HepG2 (cell line): ENCODE results near the gene NTN5. TPM values are rescaled to one million over a fixed set of nuclear protein-coding genes. Genes with fewer than 3 reads are reported as not detected.

Experiments used
- DZIP1 ChIP-seq: sonication (generic); formaldehyde crosslinking; IDR thresholded peaks from 2 replicates; pipeline ENCODE4 v1.5.0; 2020; ENCODE audit warnings: mild to moderate bottlenecking, missing genetic modification reagents
- KAT7 ChIP-seq: IDR thresholded peaks from 2 replicates; pipeline ENCODE4 v1.6.1; 2018; ENCODE audit warnings: borderline replicate concordance, missing compliant biosample characterization
- PAWR ChIP-seq: sonication (generic); formaldehyde crosslinking; IDR thresholded peaks from 2 replicates; pipeline ENCODE4 v1.4.0; 2020; ENCODE audit warnings: missing genetic modification reagents, mild to moderate bottlenecking, borderline replicate concordance
- SAP130 ChIP-seq: IDR thresholded peaks from 2 replicates; pipeline ENCODE4 v1.6.1; 2016; ENCODE audit warnings: low read depth
- SOX5 ChIP-seq: IDR thresholded peaks from 2 replicates; pipeline ENCODE4 v1.6.1; 2016; ENCODE audit warnings: borderline replicate concordance
- TOPORS ChIP-seq: sonication (generic); formaldehyde crosslinking; IDR thresholded peaks from 2 replicates; pipeline ENCODE4 v1.8.0; 2023; ENCODE audit warnings: mild to moderate bottlenecking, missing genetic modification reagents
- ZBTB3 ChIP-seq: sonication (generic); formaldehyde crosslinking; IDR thresholded peaks from 2 replicates; pipeline ENCODE4 v1.4.0; 2020; ENCODE audit warnings: low read depth, mild to moderate bottlenecking, moderate library complexity, missing genetic modification reagents, borderline replicate concordance
- ZFX ChIP-seq: sonication (generic); formaldehyde crosslinking; IDR thresholded peaks from 2 replicates; pipeline ENCODE4 v1.4.0; 2020; ENCODE audit warnings: mild to moderate bottlenecking, low read depth, missing genetic modification reagents, moderate library complexity
- ZNF18 ChIP-seq: sonication (generic); formaldehyde crosslinking; IDR thresholded peaks from 2 replicates; pipeline ENCODE4 v1.8.0; 2022; ENCODE audit warnings: mild to moderate bottlenecking, missing genetic modification reagents; ENCODE audit not compliant: insufficient replicate concordance
- ZNF207 ChIP-seq: fragments of 450-650 bp; IDR thresholded peaks from 2 replicates; pipeline ENCODE4 v1.6.1; 2016; ENCODE audit warnings: antibody characterized with exemption, borderline replicate concordance
- ZNF260 ChIP-seq: sonication (generic); formaldehyde crosslinking; IDR thresholded peaks from 2 replicates; pipeline ENCODE4 v1.4.0; 2020; ENCODE audit warnings: missing genetic modification reagents, low read depth, mild to moderate bottlenecking, borderline replicate concordance
- polyA plus RNA-seq, 8 experiments: library from polyadenylated mRNA; depleted of rRNA in 3 of 8; stranded (reverse) in 7 of 8; unstranded in 1 of 8; fragments of >200 nt; fragmentation: Illumina TruSeq in 4 of 8; extraction: Trizol in 4 of 8; gene quantifications; 2 replicates each; pipeline versions ENCODE4 v1.2.1 to v1.2.3, GENCODE V29; 2011 to 2016; ENCODE audit warnings: low read depth in 4 of 8, missing spikeins in 1 of 8, mixed read lengths in 1 of 8; ENCODE audit not compliant: insufficient read depth in 1 of 8
- total RNA-seq, 5 experiments: library from RNA; depleted of rRNA; stranded (reverse); fragments of >200 nt; fragmentation: Illumina TruSeq; extraction: Trizol; gene quantifications; 2 replicates each; pipeline ENCODE4 v1.2.3, GENCODE V29; 2016; ENCODE audit warnings: low read depth in 1 of 5
- TF ChIP-seq, protein P1 (sequence below): sonication (generic); formaldehyde crosslinking; IDR thresholded peaks from 2 replicates; pipeline ENCODE4 v1.4.0; 2020; ENCODE audit warnings: missing genetic modification reagents, borderline replicate concordance
- TF ChIP-seq, protein P2 (sequence below): IDR thresholded peaks from 2 replicates; pipeline ENCODE4 v1.6.1; 2016; ENCODE audit warnings: low read depth, borderline replicate concordance
- TF ChIP-seq, protein P3 (sequence below): sonication (generic); formaldehyde crosslinking; IDR thresholded peaks from 2 replicates; pipeline ENCODE4 v1.4.0; 2020; ENCODE audit warnings: mild to moderate bottlenecking, missing genetic modification reagents

NTN5 gene
- total and polyA plus RNA-seq, 2 of the 13 experiments (the other 11 are each of a cell fraction or from before 2014, with no cell fraction given): 0.05 TPM; not detected in 1

- TF ChIP-seq ZBTB3: no peak
- no peak for TF ChIP-seq ZNF207
- 0 out of 2 replicates have a peak, but pooled peaks have one; percentile 26 for TF ChIP-seq TOPORS (CRISPR knock-in tag)
- TF ChIP-seq, protein P1, sequence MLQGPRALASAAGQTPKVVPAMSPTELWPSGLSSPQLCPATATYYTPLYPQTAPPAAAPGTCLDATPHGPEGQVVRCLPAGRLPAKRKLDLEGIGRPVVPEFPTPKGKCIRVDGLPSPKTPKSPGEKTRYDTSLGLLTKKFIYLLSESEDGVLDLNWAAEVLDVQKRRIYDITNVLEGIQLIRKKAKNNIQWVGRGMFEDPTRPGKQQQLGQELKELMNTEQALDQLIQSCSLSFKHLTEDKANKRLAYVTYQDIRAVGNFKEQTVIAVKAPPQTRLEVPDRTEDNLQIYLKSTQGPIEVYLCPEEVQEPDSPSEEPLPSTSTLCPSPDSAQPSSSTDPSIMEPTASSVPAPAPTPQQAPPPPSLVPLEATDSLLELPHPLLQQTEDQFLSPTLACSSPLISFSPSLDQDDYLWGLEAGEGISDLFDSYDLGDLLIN (CRISPR knock-in tag): no peak
- TF ChIP-seq PAWR: no peak
- peak; percentile 69 for TF ChIP-seq ZNF18
- no peak for TF ChIP-seq KAT7 (CRISPR knock-in tag)
- peak; percentile 80 for TF ChIP-seq ZFX (CRISPR knock-in tag)
- TF ChIP-seq, protein P2, sequence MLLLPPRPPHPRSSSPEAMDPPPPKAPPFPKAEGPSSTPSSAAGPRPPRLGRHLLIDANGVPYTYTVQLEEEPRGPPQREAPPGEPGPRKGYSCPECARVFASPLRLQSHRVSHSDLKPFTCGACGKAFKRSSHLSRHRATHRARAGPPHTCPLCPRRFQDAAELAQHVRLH (CRISPR knock-in tag): peak; percentile 26; the same call in 1 of the 2 replicates
- TF ChIP-seq, protein P3, sequence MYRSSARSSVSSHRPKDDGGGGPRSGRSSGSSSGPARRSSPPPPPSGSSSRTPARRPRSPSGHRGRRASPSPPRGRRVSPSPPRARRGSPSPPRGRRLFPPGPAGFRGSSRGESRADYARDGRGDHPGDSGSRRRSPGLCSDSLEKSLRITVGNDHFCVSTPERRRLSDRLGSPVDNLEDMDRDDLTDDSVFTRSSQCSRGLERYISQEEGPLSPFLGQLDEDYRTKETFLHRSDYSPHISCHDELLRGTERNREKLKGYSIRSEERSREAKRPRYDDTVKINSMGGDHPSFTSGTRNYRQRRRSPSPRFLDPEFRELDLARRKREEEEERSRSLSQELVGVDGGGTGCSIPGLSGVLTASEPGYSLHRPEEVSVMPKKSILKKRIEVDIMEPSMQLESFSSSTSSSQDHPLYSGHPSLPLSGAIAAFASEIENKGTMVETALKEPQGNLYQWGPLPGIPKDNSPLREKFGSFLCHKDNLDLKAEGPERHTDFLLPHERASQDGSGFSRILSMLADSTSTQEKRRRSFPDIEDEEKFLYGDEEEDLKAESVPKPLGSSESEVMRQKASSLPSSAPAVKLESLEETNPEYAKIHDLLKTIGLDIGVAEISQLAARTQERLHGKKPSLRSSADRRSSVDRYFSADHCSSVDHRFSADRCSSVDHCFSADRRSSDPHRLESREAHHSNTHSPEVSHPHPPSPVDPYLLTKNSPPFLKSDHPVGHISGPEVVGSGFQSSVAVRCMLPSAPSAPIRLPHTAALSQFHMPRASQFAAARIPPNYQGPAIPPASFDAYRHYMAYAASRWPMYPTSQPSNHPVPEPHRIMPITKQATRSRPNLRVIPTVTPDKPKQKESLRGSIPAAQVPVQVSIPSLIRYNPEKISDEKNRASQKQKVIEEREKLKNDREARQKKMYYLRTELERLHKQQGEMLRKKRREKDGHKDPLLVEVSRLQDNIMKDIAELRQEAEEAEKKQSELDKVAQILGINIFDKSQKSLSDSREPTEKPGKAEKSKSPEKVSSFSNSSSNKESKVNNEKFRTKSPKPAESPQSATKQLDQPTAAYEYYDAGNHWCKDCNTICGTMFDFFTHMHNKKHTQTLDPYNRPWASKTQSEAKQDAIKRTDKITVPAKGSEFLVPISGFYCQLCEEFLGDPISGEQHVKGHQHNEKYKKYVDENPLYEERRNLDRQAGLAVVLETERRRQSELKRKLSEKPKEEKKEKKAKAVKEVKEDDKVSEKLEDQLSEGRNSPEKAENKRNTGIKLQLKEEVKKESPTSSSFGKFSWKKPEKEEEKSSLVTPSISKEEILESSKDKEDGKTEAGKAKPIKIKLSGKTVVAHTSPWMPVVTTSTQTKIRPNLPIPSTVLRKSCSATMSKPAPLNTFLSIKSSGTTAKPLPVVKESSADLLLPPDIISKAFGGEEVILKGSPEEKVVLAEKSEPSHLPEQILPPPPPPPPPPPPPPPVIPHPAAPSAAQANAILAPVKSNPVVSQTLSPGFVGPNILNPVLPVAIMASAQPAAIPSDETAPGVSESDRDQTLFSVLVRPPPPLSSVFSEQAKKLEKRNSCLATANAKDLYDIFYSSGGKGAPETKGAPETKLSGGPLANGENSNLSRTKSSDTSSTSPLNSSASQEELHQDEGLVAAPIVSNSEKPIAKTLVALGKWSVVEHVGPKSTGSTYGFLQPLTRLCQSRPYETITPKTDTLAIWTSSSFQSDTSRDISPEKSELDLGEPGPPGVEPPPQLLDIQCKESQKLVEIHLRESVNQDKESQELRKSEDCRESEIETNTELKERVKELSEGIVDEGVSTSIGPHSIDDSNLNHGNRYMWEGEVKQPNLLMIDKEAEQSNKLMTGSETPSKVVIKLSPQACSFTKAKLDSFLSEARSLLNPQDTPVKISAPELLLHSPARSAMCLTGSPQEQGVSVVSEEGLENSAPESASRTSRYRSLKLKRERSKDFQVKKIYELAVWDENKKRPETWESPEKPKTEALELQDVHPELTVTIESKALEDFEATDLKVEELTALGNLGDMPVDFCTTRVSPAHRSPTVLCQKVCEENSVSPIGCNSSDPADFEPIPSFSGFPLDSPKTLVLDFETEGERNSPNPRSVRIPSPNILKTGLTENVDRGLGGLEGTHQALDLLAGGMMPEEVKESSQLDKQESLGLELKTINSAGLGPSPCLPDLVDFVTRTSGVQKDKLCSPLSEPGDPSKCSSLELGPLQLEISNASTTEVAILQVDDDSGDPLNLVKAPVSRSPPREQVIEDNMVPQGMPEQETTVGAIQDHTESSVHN (CRISPR knock-in tag): no peak
- TF ChIP-seq SAP130: no peak
- TF ChIP-seq ZNF260 (CRISPR knock-in tag): no peak
- no peak for TF ChIP-seq DZIP1 (CRISPR knock-in tag)
- TF ChIP-seq SOX5: peak; percentile 75
Observed at GRCh38 chr19:48627201-48627864, 45.5 kb downstream of the NTN5 start (continued).
